K562 (cell line): Measurements from ENCODE around the gene STON2. TPM values are rescaled to one million over a fixed set of nuclear protein-coding genes. Genes with fewer than 3 reads are reported as not detected.

Source experiments
- ATAC-seq: fragments of 200-7000 bp; cut with Tn5 transposase; 3 replicates; pipeline ENCODE4 v1.9.1; 2020; ENCODE audit warnings: moderate library complexity
- BruUV-seq: library from RNA; stranded (reverse); fragments of 400-500 nt; replicated peaks from 2 replicates; lab custom pipeline; 2021; lab: Mats Ljungman, UMichigan
- CTCF ChIA-PET: fragments of 300-600 bp; formaldehyde crosslinking; extraction: SDS; loops from one replicate; lab custom pipeline; 2021; ENCODE audit warnings: low intra/inter-chr PET ratio; lab: Yijun Ruan, JAX
- POLR2A ChIA-PET: fragments of 300-600, 350-650 bp; sonication (Branson Sonifier 250); formaldehyde crosslinking; extraction: SDS; loops from one replicate; lab custom pipeline; 2021; ENCODE audit warnings: antibody characterized with exemption, inconsistent platforms; lab: Yijun Ruan, JAX
- DNase-seq, 4 experiments: peaks; one replicate each; pipeline versions ENCODE4 v3.0.0 to v3.0.0-alpha.2; 2011 to 2018; ENCODE audit warnings: low spot score in 3 of 4, mixed read lengths in 3 of 4; ENCODE audit errors: extremely low read depth in 1 of 4
- FAIRE-seq: peaks from 2 replicates; lab custom pipeline; 2011; peaks lifted over from hg19 to GRCh38; lab: Jason Lieb, UNC
- H2AFZ ChIP-seq: 2 replicates; pipeline ENCODE4 v1.6.0; 2011; ENCODE audit warnings: low read depth, low read length, control low read depth, inconsistent platforms
- H3K27ac ChIP-seq: fragments of 200-600 bp; 3 replicates; pipeline ENCODE4 v1.8.0; 2011; ENCODE audit warnings: low read depth, mild to moderate bottlenecking, control low read depth, inconsistent platforms, low read length, moderate library complexity, mixed read lengths; ENCODE audit errors: extremely low read depth
- H3K27me3 ChIP-seq, 2 experiments: fragments of 300-600 bp in 1 of 2; 2 replicates in 1 of 2; 3 replicates in 1 of 2; pipeline versions ENCODE4 v1.6.0 to v1.8.0; 2011; ENCODE audit warnings: inconsistent platforms in 2 of 2, low read length in 2 of 2, mild to moderate bottlenecking in 1 of 2, mixed read lengths in 1 of 2, moderate library complexity in 1 of 2; ENCODE audit not compliant: control insufficient read depth in 2 of 2, insufficient read depth in 2 of 2
- H3K36me3 ChIP-seq: fragments of 300-600 bp; 3 replicates; pipeline ENCODE4 v1.8.0; 2011; ENCODE audit warnings: mild to moderate bottlenecking, low read length, inconsistent platforms; ENCODE audit not compliant: control insufficient read depth, insufficient read depth
- H3K4me1 ChIP-seq, 2 experiments: fragments of 200-600 bp in 1 of 2; replicated peaks in 1 of 2; 2 replicates in 1 of 2; 3 replicates in 1 of 2; pipeline versions ENCODE4 v1.5.1 to v1.8.0; 2011; ENCODE audit warnings: inconsistent platforms in 2 of 2, low read length in 2 of 2, mild to moderate bottlenecking in 1 of 2, mixed read lengths in 1 of 2, moderate library complexity in 1 of 2; ENCODE audit not compliant: control insufficient read depth in 2 of 2, insufficient read depth in 2 of 2
- H3K4me2 ChIP-seq: 2 replicates; pipeline ENCODE4 v1.6.1; 2011; ENCODE audit warnings: low read length, control low read depth, inconsistent platforms, mixed read lengths; ENCODE audit not compliant: insufficient read depth
- H3K4me3 ChIP-seq: fragments of 200-600 bp; sonication (generic), shearing (Covaris generic); 2 replicates; pipeline ENCODE4 v1.5.1; 2016; ENCODE audit warnings: control low read depth, inconsistent platforms
- H3K79me2 ChIP-seq: fragments of 200-600 bp; 3 replicates; pipeline ENCODE4 v1.8.0; 2011; ENCODE audit warnings: low read length, inconsistent platforms; ENCODE audit not compliant: control insufficient read depth, insufficient read depth
- H3K9ac ChIP-seq, 2 experiments: 2 replicates each; pipeline versions ENCODE4 v1.6.0 to v1.6.1; 2011; ENCODE audit warnings: low read depth in 2 of 2, low read length in 2 of 2, control low read depth in 1 of 2, inconsistent platforms in 1 of 2, mild to moderate bottlenecking in 1 of 2, mixed read lengths in 1 of 2; ENCODE audit not compliant: insufficient read depth in 1 of 2
- H3K9me1 ChIP-seq: one replicate; pipeline ENCODE4 v1.6.0; 2011; ENCODE audit warnings: inconsistent platforms, mild to moderate bottlenecking, low read length, moderate library complexity; ENCODE audit not compliant: control insufficient read depth, insufficient read depth
- H3K9me3 ChIP-seq: replicated peaks from 2 replicates; pipeline ENCODE4 v1.5.1; 2011; ENCODE audit warnings: low read depth, low read length, inconsistent platforms; ENCODE audit not compliant: control insufficient read depth, insufficient read depth
- H4K20me1 ChIP-seq: replicated peaks from 2 replicates; pipeline ENCODE4 v1.6.1; 2011; ENCODE audit warnings: low read length, inconsistent platforms, mixed read lengths; ENCODE audit not compliant: control insufficient read depth, insufficient read depth
- MEIS2 ChIP-seq: fragments of 450-650 bp; IDR thresholded peaks from 2 replicates; pipeline ENCODE4 v1.6.1; 2014; ENCODE audit warnings: mild to moderate bottlenecking; ENCODE audit not compliant: partially characterized antibody
- PATZ1 ChIP-seq: fragments of 250-450 bp; sonication (Bioruptor Pico); IDR thresholded peaks from 2 replicates; pipeline ENCODE4 v1.5.0; 2020; ENCODE audit warnings: mild to moderate bottlenecking, borderline replicate concordance
- ZBTB40 ChIP-seq, 2 experiments: fragments of 450-650 bp in 1 of 2; sonication (generic) in 1 of 2; formaldehyde crosslinking in 1 of 2; IDR thresholded peaks; 2 replicates each; pipeline versions ENCODE4 v1.7.1 to v1.9.0; 2016 to 2022; ENCODE audit warnings: inconsistent platforms in 1 of 2, mild to moderate bottlenecking in 1 of 2, missing genetic modification reagents in 1 of 2
- ZNF212 ChIP-seq: fragments of 450-650 bp; formaldehyde crosslinking; IDR thresholded peaks from 2 replicates; pipeline ENCODE4 v1.4.0; 2020; ENCODE audit warnings: mild to moderate bottlenecking
- WGBS: fragments of 100-300 bp; shearing (Covaris generic); methylation state at CpG from one replicate; pipeline ENCODE4 v1.1.6; 2016; ENCODE audit warnings: low coverage, mixed read lengths; ENCODE audit not compliant: insufficient coverage; ENCODE audit errors: missing lambda C conversion rate; 5-methylcytosine and 5-hydroxymethylcytosine counted together
- in situ Hi-C: fragments of 300-500 bp; cut with MboI; formaldehyde crosslinking; loops from 4 replicates; pipeline ENCODE4 v1.15.0; 2018; ENCODE audit warnings: inconsistent platforms, mixed read lengths
- intact Hi-C: fragments of 100-400 bp; cut with micrococcal nuclease; formaldehyde crosslinking; loops from 2 replicates; pipeline ENCODE4 v1.14.2; 2022
- polyA plus RNA-seq, 8 experiments: library from polyadenylated mRNA; depleted of rRNA in 4 of 8; stranded (reverse) in 5 of 8; unstranded in 3 of 8; fragments of >200 nt; fragmentation: Nextera tagmentation in 2 of 8; fragmentation: Illumina TruSeq in 1 of 8; extraction: Ambion mirVana in 2 of 8; extraction: Trizol in 1 of 8; gene quantifications; 2 replicates each; pipeline versions ENCODE4 v1.2.1 to v1.2.3, GENCODE V29; 2011 to 2014; ENCODE audit warnings: inconsistent platforms in 1 of 8, missing spikeins in 1 of 8
- total RNA-seq, 7 experiments: library from RNA; depleted of rRNA in 6 of 7; stranded (reverse); fragments of >200 nt in 6 of 7; fragmentation: Illumina TruSeq in 2 of 7; extraction: Trizol in 2 of 7; gene quantifications; 2 replicates each; pipeline versions ENCODE4 v1.2.1 to v1.2.3, GENCODE V29; 2011 to 2021; ENCODE audit warnings: low replicate concordance in 1 of 7

STON2 gene
- total and polyA plus RNA-seq, 9 of the 15 experiments (the other 6 are each of a cell fraction or from before 2014, with no cell fraction given) = 7.8 to 99.3 (median 53.5) TPM

- Histone ChIP-seq H3K36me3 (peaks cover 80% of the 10 kb centered on the region), H3K4me1 (no peaks in the 10 kb centered on the region), H3K9me1 (no peaks in the 10 kb centered on the region), H3K9me3 (no peaks in the 10 kb centered on the region), H3K27me3 (no peaks in the 10 kb centered on the region), H2AFZ (no peak overlapping the region), H3K9ac (no peak overlapping the region), H3K4me2 (no peak overlapping the region), H3K4me3 (no peak overlapping the region), H3K79me2 (peaks cover 4% of the 10 kb centered on the region; the same call in 2 of the 3 replicates), H4K20me1 (no peaks in the 10 kb centered on the region), H3K27ac (no peak overlapping the region)
- in situ Hi-C loops (no loop called here), intact Hi-C loops (no loop called here)
- FAIRE-seq (no peak), DNase-seq (no peak), ATAC-seq (no peak)
- no TSS peak for BruUV-seq
- CTCF ChIA-PET = no interaction called here
- POLR2A ChIA-PET = no interaction called here
- WGBS = 80% methylated on average over 1 of the region's 5 CpGs
- no peak for TF ChIP-seq MEIS2
- 0 out of 2 replicates have a peak, but pooled peaks have one; percentile 54 for TF ChIP-seq ZBTB40 (IDR thresholded peaks at IDR 0.05)
- no peak for TF ChIP-seq ZBTB40 (CRISPR knock-in tag; IDR thresholded peaks at IDR 0.05)
- no peak for TF ChIP-seq PATZ1 (CRISPR knock-in tag)
- TF ChIP-seq ZNF212 (CRISPR knock-in tag) = no peak
Measured at GRCh38 chr14:81392052-81392451, 8.1 kb downstream of the STON2 start.
